ENCODE measurements around the gene PFKFB3.

PFKFB3 gene

GRCh38 chr10:6220418-6221191, 17.9 kb downstream of the PFKFB3 start:
- no peak for DNase-seq (ENCODE audit: low read depth)

GRCh38 chr10:6221192-6221940, 18.6 kb downstream of the PFKFB3 start:
- DNase-seq (ENCODE audit: low read depth) = no peak

- DNase-seq (ENCODE audit: low read depth) = no peak
These were observed 19.4 kb downstream of the PFKFB3 start for GRCh38 chr10:6221971-6222751.

GRCh38 chr10:6222755-6223154, 20.0 kb downstream of the PFKFB3 start:
- DNase-seq (ENCODE audit: low read depth) = no peak

- DNase-seq (ENCODE audit: low read depth) = no peak
These were observed 21.2 kb downstream of the PFKFB3 start for GRCh38 chr10:6223981-6224380.

- DNase-seq (ENCODE audit: low read depth) = no peak
These were observed 22.0 kb downstream of the PFKFB3 start for GRCh38 chr10:6224781-6225180.

GRCh38 chr10:6225263-6225814, 22.6 kb downstream of the PFKFB3 start:
- DNase-seq (ENCODE audit: low read depth) = no peak

GRCh38 chr10:6226216-6226615, 23.5 kb downstream of the PFKFB3 start:
- DNase-seq (ENCODE audit: low read depth) = no peak

GRCh38 chr10:6227346-6227745, 24.6 kb downstream of the PFKFB3 start:
- no peak for DNase-seq (ENCODE audit: low read depth)

GRCh38 chr10:6228010-6228511, 25.3 kb downstream of the PFKFB3 start:
- DNase-seq (ENCODE audit: low read depth) = no peak

GRCh38 chr10:6228647-6229046, 25.9 kb downstream of the PFKFB3 start:
- no peak for DNase-seq (ENCODE audit: low read depth)

- DNase-seq (ENCODE audit: low read depth) = no peak
These were observed 26.6 kb downstream of the PFKFB3 start for GRCh38 chr10:6229290-6229689.

- DNase-seq (ENCODE audit: low read depth) = no peak
These were observed 27.0 kb downstream of the PFKFB3 start for GRCh38 chr10:6229746-6230145.

- DNase-seq (ENCODE audit: low read depth) = no peak
These were observed 27.6 kb downstream of the PFKFB3 start for GRCh38 chr10:6230315-6230714.

- no peak for DNase-seq (ENCODE audit: low read depth)
These were observed 28.4 kb downstream of the PFKFB3 start for GRCh38 chr10:6231146-6231545.

GRCh38 chr10:6231730-6232129, 29.0 kb downstream of the PFKFB3 start:
- DNase-seq (ENCODE audit: low read depth) = no peak

- DNase-seq (ENCODE audit: low read depth) = no peak
These were observed 29.6 kb downstream of the PFKFB3 start for GRCh38 chr10:6232225-6232807.

- DNase-seq (ENCODE audit: low read depth) = no peak
These were observed 30.4 kb downstream of the PFKFB3 start for GRCh38 chr10:6232846-6233724.

- no peak for DNase-seq (ENCODE audit: low read depth)
These were observed 31.1 kb downstream of the PFKFB3 start for GRCh38 chr10:6233725-6234277.

GRCh38 chr10:6234371-6234770, 31.6 kb downstream of the PFKFB3 start:
- no peak for DNase-seq (ENCODE audit: low read depth)

All from stimulated activated CD8-positive, alpha-beta memory T cell treated with anti-CD3 and anti-CD28 coated beads, Interleukin-12 subunit alpha, Interleukin-12 subunit beta, amount 100 ng/mL, for 1 hour (primary cell).